B cell (primary cell): ENCODE measurements around the gene KISS1. TPM values are rescaled to one million over a fixed set of nuclear protein-coding genes. Genes with fewer than 3 reads are reported as not detected.

Experiments
- ATAC-seq: fragments of 200-7000 bp; cut with Tn5 transposase; one replicate; pipeline ENCODE4 v1.10.0; 2021; ENCODE audit warnings: low read depth, mild to moderate bottlenecking, moderate number of reproducible peaks, moderate library complexity
- CTCF ChIA-PET: fragments of 350-600 bp; sonication (Branson Sonifier 250); formaldehyde crosslinking; loops from one replicate; lab custom pipeline; 2021; ENCODE audit warnings: antibody characterized with exemption, inconsistent platforms; lab: Charles Lee
- POLR2A ChIA-PET: fragments of 350-600 bp; sonication (Branson Sonifier 250); formaldehyde crosslinking; loops from one replicate; lab custom pipeline; 2021; ENCODE audit warnings: antibody characterized with exemption; lab: Charles Lee
- DNase-seq: peaks from one replicate; pipeline ENCODE4 v3.0.0; 2013
- H2AFZ ChIP-seq: 2 replicates; pipeline ENCODE4 v1.6.1; 2012; ENCODE audit warnings: mild to moderate bottlenecking, low read depth, low read length; ENCODE audit not compliant: insufficient read depth, poor library complexity, severe bottlenecking
- H3K27ac ChIP-seq, 2 donors: 1 replicate in 1 of 2; 2 replicates in 1 of 2; pipeline ENCODE4 v1.5.1; 2012 to 2013; ENCODE audit warnings: low read length in 2 of 2, mild to moderate bottlenecking in 2 of 2, moderate library complexity in 1 of 2
- H3K27me3 ChIP-seq, 4 experiments: fragments of 200-600 bp in 1 of 4; sonication (generic) in 1 of 4; replicated peaks in 1 of 4; 1 replicate in 2 of 4; 2 replicates in 2 of 4; pipeline versions ENCODE4 v1.6.1 to v1.7.0; 2013 to 2016; ENCODE audit warnings: low read length in 3 of 4, mild to moderate bottlenecking in 2 of 4, mixed read lengths in 1 of 4, moderate library complexity in 1 of 4; ENCODE audit not compliant: insufficient read depth in 4 of 4, control insufficient read depth in 3 of 4; ENCODE audit errors: control extremely low read depth in 1 of 4
- H3K36me3 ChIP-seq, 2 experiments: replicated peaks in 1 of 2; 1 replicate in 1 of 2; 2 replicates in 1 of 2; pipeline versions ENCODE4 v1.6.1 to v1.7.1; 2013; ENCODE audit warnings: low read length in 1 of 2; ENCODE audit not compliant: insufficient read depth in 2 of 2, control insufficient read depth in 1 of 2; ENCODE audit errors: control extremely low read depth in 1 of 2, extremely low read depth in 1 of 2
- H3K4me1 ChIP-seq, 2 donors: fragments of 200-600 bp in 1 of 2; sonication (generic) in 1 of 2; 1 replicate in 1 of 2; 2 replicates in 1 of 2; pipeline versions ENCODE4 v1.5.1 to v1.6.1; 2013 to 2017; ENCODE audit warnings: low read length in 2 of 2; ENCODE audit not compliant: control insufficient read depth in 2 of 2, insufficient read depth in 2 of 2
- H3K4me2 ChIP-seq: replicated peaks from 2 replicates; pipeline ENCODE3; 2012; ENCODE audit warnings: mild to moderate bottlenecking, low read depth, low read length; ENCODE audit not compliant: poor library complexity, severe bottlenecking
- H3K4me3 ChIP-seq, 5 experiments: fragments of 200-600 bp in 1 of 5; sonication (generic) in 1 of 5; 1 replicate in 3 of 5; 2 replicates in 2 of 5; pipeline versions ENCODE4 v1.5.1 to v1.7.0; 2011 to 2016; ENCODE audit warnings: low read length in 4 of 5, mild to moderate bottlenecking in 4 of 5, low read depth in 2 of 5, control low read depth in 1 of 5, moderate library complexity in 1 of 5; ENCODE audit not compliant: insufficient read depth in 1 of 5; ENCODE audit errors: control extremely low read depth in 1 of 5, extremely low read depth in 1 of 5
- H3K79me2 ChIP-seq: fragments of 200-600 bp; sonication (generic); one replicate; pipeline ENCODE4 v1.6.0; 2016; ENCODE audit warnings: low read length; ENCODE audit not compliant: control insufficient read depth, insufficient read depth
- H3K9ac ChIP-seq: fragments of 200-600 bp; sonication (generic); 2 replicates; pipeline ENCODE4 v1.6.1; 2017; ENCODE audit warnings: mild to moderate bottlenecking, low read length, moderate library complexity
- H3K9me3 ChIP-seq, 3 donors: one replicate each; pipeline versions ENCODE4 v1.6.1 to v1.7.1; 2013; ENCODE audit warnings: low read length in 2 of 3; ENCODE audit not compliant: control insufficient read depth in 2 of 3, insufficient read depth in 1 of 3; ENCODE audit errors: control extremely low read depth in 1 of 3
- H4K20me1 ChIP-seq: 2 replicates; pipeline ENCODE4 v1.6.0; 2012; ENCODE audit warnings: mild to moderate bottlenecking, low read length; ENCODE audit not compliant: insufficient read depth, control insufficient read depth, poor library complexity, severe bottlenecking
- H3K27ac Mint-ChIP-seq: one replicate; pipeline ENCODE4 v1.8.0; 2021; ENCODE audit warnings: mixed read lengths
- H3K27me3 Mint-ChIP-seq: one replicate; pipeline ENCODE4 v1.8.0; 2021; ENCODE audit warnings: mixed read lengths
- H3K4me1 Mint-ChIP-seq: one replicate; pipeline ENCODE4 v1.8.0; 2021; ENCODE audit warnings: mixed read lengths
- H3K4me3 Mint-ChIP-seq: one replicate; pipeline ENCODE4 v1.8.0; 2021; ENCODE audit warnings: mixed read lengths
- H3K9me3 Mint-ChIP-seq: one replicate; pipeline ENCODE4 v1.8.0; 2022; ENCODE audit warnings: mixed read lengths; ENCODE audit not compliant: insufficient read depth
- EZH2 ChIP-seq: IDR thresholded peaks from 2 replicates; pipeline ENCODE4 v1.6.1; 2012; ENCODE audit warnings: borderline replicate concordance, low read depth, mild to moderate bottlenecking, moderate library complexity, low read length; ENCODE audit not compliant: insufficient read depth, poor library complexity, severe bottlenecking
- WGBS: methylation state at CpG from one replicate; pipeline ENCODE4 v1.1.5; 2013; ENCODE audit warnings: missing lambda C conversion rate; ENCODE audit not compliant: insufficient coverage; 5-methylcytosine and 5-hydroxymethylcytosine counted together
- intact Hi-C: fragments of 100-400 bp; cut with micrococcal nuclease; formaldehyde crosslinking; loops from one replicate; pipeline ENCODE4 v1.10.0; 2022
- polyA plus RNA-seq: library from polyadenylated mRNA; depleted of rRNA; stranded (reverse); fragments of >200 nt; gene quantifications from 2 replicates; pipeline ENCODE4 v1.2.3, GENCODE V29; 2012
- total RNA-seq, 2 donors: library from RNA; stranded (reverse); fragments of 120-200 nt in 1 of 2; gene quantifications; 1 replicate in 1 of 2; 2 replicates in 1 of 2; pipeline versions ENCODE4 v1.2.3 to v1.2.4, GENCODE V29; 2013 to 2022
- TF ChIP-seq, protein P1 (sequence below): fragments of 200-600 bp; IDR thresholded peaks from one replicate; pipeline ENCODE4 v1.8.0; 2022; ENCODE audit warnings: antibody characterized with exemption, mild to moderate bottlenecking

KISS1 gene
- total and polyA plus RNA-seq, 2 donors (not counting 1 experiment from before 2014, with no cell fraction given) = not detected

DNA sequence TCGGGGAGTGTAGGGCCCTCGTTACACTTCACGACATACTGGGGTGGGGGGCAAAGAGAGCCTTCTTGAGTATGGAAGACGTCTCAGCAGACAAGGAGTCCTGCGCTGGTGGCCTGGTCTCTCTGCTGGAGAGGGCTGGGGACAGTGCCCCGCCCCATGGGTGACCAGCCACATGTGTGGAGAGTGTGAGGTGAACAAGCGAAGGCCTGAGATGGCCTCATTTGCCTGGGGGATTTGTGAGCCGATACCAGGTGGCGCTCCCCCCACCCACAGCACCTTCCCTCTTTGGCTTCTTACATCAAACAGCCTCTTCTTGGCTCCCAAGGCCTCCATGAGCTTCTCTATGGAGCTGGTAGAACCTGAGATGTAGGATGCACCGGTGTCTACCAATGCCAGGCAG is 40.4 kb downstream of the KISS1 start:
- DNase-seq (no peak), ATAC-seq (no peak)
- no peaks in the 10 kb centered on the region for H4K20me1 ChIP-seq
- H2AFZ ChIP-seq = no peak overlapping the region
- peaks cover 0 to 3% (median 0%) of the 10 kb centered on the region in 3 donors for H3K9me3 ChIP-seq
- 87% methylated on average over 6 of the region's 10 CpGs for WGBS
- no peak overlapping the region for H3K27ac ChIP-seq
- Mint-ChIP-seq H3K9me3 (no peaks in the 10 kb centered on the region), H3K27ac (no peak overlapping the region), H3K27me3 (peaks cover 56% of the 10 kb centered on the region), H3K4me3 (no peak overlapping the region), H3K4me1 (peaks cover 7% of the 10 kb centered on the region)
- H3K4me3 ChIP-seq = no peak overlapping the region
- no peak overlapping the region for H3K4me2 ChIP-seq
- intact Hi-C loops = no loop called here
- ChIA-PET POLR2A (no interaction called here), CTCF (interaction anchor here (0.7 kb wide), 1 partner anchor 434 kb away, joined by 3 read pairs; no protein-coding TSS in a partner anchor)
- no peaks in the 10 kb centered on the region for H3K36me3 ChIP-seq
- H3K9ac ChIP-seq = no peak overlapping the region
- H3K79me2 ChIP-seq = no peaks in the 10 kb centered on the region
- TF ChIP-seq, protein P1, sequence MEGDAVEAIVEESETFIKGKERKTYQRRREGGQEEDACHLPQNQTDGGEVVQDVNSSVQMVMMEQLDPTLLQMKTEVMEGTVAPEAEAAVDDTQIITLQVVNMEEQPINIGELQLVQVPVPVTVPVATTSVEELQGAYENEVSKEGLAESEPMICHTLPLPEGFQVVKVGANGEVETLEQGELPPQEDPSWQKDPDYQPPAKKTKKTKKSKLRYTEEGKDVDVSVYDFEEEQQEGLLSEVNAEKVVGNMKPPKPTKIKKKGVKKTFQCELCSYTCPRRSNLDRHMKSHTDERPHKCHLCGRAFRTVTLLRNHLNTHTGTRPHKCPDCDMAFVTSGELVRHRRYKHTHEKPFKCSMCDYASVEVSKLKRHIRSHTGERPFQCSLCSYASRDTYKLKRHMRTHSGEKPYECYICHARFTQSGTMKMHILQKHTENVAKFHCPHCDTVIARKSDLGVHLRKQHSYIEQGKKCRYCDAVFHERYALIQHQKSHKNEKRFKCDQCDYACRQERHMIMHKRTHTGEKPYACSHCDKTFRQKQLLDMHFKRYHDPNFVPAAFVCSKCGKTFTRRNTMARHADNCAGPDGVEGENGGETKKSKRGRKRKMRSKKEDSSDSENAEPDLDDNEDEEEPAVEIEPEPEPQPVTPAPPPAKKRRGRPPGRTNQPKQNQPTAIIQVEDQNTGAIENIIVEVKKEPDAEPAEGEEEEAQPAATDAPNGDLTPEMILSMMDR = no peak
- TF ChIP-seq EZH2 = no peak
- H3K4me1 ChIP-seq = peaks cover 12 to 13% of the 10 kb centered on the region in 2 donors
- peaks cover 0 to 26% (median 6%) of the 10 kb centered on the region in 4 experiments for H3K27me3 ChIP-seq

DNA sequence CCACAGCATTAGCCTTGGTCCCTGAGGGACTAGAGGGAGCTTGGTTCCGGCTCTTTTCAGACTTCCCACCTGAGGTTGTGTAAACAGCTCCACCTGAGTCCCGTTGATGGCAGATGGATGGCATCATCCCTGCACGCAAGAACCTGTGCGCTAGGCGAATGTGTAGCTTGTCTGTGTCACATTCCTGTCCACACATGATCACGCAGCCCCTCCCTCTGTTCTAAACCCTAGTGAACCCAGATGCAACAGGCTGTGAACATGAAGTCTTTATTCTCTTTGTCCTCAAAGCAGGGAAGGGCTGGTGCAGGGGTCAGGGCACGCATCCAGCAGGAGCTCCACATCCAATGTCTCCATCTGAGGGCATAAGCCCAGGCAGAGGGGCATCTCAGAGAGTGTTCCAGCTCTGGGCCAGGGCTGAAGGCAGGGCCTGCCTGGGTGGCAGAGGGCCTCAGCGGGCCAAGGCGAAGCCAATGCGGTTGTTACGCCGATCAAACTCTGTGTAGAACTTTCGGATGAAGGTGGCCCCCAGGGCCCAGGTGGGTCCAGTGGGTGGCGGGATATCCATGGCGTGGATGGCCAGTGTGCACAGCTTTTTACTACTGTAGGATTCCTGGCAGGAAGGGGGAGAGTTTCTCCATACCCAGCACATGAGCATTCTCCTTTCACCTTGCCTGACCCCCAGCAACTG is 41.6 kb downstream of the KISS1 start:
- Histone ChIP-seq H3K79me2 (no peaks in the 10 kb centered on the region), H3K9me3 (peaks cover 0 to 3% (median 0%) of the 10 kb centered on the region in 3 donors), H3K9ac (no peak overlapping the region), H3K4me3 (no peak overlapping the region), H2AFZ (no peak overlapping the region), H3K4me2 (no peak overlapping the region), H4K20me1 (no peaks in the 10 kb centered on the region), H3K27me3 (peaks cover 0 to 27% (median 7%) of the 10 kb centered on the region in 4 experiments), H3K36me3 (no peaks in the 10 kb centered on the region), H3K27ac (no peak overlapping the region), H3K4me1 (peaks cover 12 to 14% of the 10 kb centered on the region in 2 donors)
- CTCF ChIA-PET = interaction anchor here (1.4 to 1.5 kb wide), 3 partner anchors 8 to 244 kb away, joined by 3 to 6 read pairs (median 4); no protein-coding TSS in a partner anchor
- intact Hi-C loops = no loop called here
- DNase-seq (no peak), ATAC-seq (no peak)
- WGBS = 98% methylated on average over 12 of the region's 15 CpGs
- TF ChIP-seq, protein P1 = no peak
- TF ChIP-seq EZH2 = no peak
- POLR2A ChIA-PET = no interaction called here
- Mint-ChIP-seq H3K4me3 (peak overlapping the region; percentile 13), H3K9me3 (no peaks in the 10 kb centered on the region), H3K27ac (no peak overlapping the region), H3K27me3 (peaks cover 55% of the 10 kb centered on the region), H3K4me1 (peaks cover 8% of the 10 kb centered on the region)
